ENCODE data around the gene AKIRIN2.

DNA sequence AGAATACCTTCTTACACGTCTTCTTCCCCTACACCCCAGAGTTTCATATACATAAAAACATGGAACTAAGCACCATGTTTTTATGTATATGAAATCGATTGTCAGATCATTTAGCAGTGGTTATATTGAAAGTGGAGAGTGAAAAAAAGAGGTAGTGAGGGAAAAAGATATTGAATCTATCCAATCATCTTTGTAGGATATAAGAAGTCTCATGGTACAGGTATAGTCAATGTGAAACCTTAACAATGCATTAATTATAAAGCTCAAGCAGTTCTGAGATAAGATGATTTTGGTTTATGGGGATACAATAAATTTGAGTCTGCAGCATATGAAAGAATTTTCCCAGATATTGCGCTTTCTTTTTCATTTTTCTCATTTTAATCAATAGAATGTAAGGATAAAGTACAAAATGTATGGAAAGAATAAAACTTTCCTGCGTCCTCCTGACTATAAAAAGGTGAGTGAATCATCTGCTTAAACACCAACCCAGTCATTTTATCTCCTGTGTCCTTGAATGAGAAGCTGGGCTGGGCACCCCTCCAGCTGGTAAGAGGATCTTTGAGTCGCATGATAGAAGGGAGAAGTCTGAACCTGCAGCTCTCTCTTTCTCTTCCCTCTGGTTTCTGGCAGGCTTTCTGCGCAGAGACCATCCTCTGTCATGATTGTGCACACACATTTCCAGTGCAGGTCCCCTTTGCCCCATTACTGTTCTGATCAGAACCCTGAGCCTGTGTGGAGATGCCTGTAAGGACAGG, 28.1 kb upstream of the AKIRIN2 start:
- no peak for TF ChIP-seq POLR2A (IDR thresholded peaks at IDR 0.05; ENCODE audit: low read length)
- TF ChIP-seq GATA1 (IDR thresholded peaks at IDR 0.05; ENCODE audit: low read depth, low read length), result no peak
